Measurements from ENCODE around the gene ZNF469.

Gene ZNF469

DNA sequence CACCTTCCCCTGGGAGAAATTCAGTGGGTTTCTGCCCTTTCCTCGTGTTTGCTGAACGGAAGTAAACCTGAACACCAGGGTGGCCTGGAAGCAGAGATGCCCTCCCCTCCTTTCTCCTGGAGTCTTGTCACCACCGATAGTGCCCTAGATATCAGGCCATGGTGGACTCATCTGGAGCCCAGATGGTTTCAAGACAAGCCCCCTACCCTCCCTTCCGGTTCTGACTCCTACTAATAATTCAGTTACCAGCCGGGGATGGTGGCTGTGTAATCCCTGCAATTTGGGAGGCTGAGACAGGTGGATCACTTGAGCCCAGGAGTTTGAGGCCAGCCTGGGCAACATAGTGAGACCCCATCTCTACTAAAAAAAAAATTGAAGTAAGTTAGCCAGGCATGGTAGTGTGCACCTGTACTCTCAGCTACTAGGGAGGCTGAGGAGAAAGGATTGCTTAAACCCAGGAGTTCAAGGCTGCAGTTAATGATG, 2.4 kb downstream of the ZNF469 start:
- H3K9me3 ChIP-seq (ENCODE audit: insufficient read depth, low read depth, low read length): no peaks in the 10 kb centered on the region
- H3K9ac ChIP-seq (ENCODE audit: low read depth, low read length): no peak overlapping the region
- no peaks in the 10 kb centered on the region for H3K36me3 ChIP-seq (ENCODE audit: insufficient read depth, low read depth, low read length)
- H3K4me3 ChIP-seq (ENCODE audit: low read length): no peak overlapping the region
- H3K27ac ChIP-seq (ENCODE audit: low read length): no peak overlapping the region
- H3K27me3 ChIP-seq (ENCODE audit: insufficient read depth, low read length): peaks cover 55% of the 10 kb centered on the region
- H3K4me1 ChIP-seq (ENCODE audit: insufficient read depth, low read length): peaks cover 14% of the 10 kb centered on the region; the same call in 1 of the 2 replicates

DNA sequence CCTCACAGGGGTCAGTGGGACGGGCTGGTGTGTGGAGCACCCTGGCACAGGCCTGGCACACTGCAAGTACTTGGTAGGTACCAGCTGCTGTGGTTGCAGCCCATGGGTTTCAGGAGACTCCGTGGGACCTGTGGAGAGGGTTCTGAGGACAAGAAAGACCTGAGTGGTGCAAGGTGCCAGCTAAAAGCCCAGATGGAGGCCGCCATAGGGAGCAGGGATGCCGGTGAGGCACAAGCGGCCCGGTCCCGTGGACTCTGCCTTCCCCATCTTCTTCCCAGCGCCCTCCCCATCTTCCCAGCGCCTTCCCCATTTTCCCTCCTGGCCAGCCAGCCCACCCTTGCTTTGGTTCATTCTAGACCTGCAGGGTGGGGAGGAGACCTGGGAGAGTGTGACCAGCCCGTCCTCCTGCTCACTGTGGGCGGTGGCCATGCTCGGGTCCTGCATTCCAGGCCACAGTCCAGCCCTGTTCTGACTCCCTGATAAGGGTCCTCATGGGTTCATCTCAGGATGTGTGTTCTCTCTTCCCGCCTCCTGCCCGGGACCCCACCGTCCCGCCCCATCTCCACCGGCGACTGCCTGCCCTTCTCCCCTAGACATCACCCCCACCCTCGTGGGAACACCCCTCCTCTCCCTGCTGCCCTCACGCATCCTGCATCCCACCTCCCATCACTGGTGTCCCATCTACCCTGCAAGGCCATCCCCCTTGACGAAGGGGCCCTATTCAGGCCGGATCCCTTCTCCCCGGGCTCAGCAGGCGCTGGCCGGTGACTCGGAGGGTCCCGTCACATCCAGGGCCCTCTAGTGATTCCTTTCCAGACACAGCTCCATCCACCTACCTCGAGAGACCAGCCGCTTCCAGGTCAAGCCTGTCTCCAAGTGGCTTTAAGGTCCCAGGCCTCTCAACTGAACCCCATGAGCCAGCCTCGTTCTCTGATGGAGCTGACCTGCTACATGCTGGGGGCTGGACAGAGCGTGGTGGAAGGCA, 3.4 kb downstream of the ZNF469 start:
- Histone ChIP-seq H3K27me3 (ENCODE audit: insufficient read depth, low read length) (peaks cover 51% of the 10 kb centered on the region), H3K9me3 (ENCODE audit: insufficient read depth, low read depth, low read length) (no peaks in the 10 kb centered on the region), H3K4me1 (ENCODE audit: insufficient read depth, low read length) (peaks cover 14% of the 10 kb centered on the region; the same call in 1 of the 2 replicates), H3K27ac (ENCODE audit: low read length) (no peak overlapping the region), H3K4me3 (ENCODE audit: low read length) (no peak overlapping the region), H3K36me3 (ENCODE audit: insufficient read depth, low read depth, low read length) (no peaks in the 10 kb centered on the region), H3K9ac (ENCODE audit: low read depth, low read length) (no peak overlapping the region)

DNA sequence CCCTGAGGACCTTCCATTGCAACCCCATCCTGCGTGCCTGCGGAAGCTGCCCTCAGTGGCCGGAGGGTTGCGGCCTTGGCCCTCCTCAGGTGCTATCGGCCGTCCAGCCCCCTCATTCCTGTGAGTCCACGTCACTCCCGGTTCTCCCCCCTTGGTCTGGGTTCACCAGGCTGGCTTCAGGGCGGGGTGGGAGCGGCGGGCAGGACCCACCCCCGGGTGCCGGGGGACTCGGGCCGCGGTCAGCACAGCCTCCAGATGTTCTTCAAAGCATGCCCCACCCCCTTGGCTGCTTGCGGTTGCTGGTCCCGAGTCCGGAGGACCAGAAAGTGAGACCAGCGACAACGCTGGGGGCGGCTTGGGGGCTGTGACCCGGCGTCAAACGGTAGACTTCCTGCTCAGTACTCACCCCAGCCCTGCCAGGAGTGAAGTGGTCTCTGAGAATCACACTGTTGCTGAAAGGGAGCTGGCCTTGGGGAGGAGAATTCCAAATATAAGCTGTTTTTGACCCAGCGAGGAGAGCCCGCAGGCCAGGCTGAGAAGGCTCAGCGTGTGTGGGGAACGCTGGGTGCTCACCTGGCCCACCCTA, 4.5 kb downstream of the ZNF469 start:
- Histone ChIP-seq H3K4me1 (ENCODE audit: insufficient read depth, low read length) (peaks cover 4% of the 10 kb centered on the region; the same call in 1 of the 2 replicates), H3K9ac (ENCODE audit: low read depth, low read length) (no peak overlapping the region), H3K4me3 (ENCODE audit: low read length) (no peak overlapping the region), H3K27me3 (ENCODE audit: insufficient read depth, low read length) (peaks cover 39% of the 10 kb centered on the region), H3K27ac (ENCODE audit: low read length) (no peak overlapping the region), H3K36me3 (ENCODE audit: insufficient read depth, low read depth, low read length) (no peaks in the 10 kb centered on the region), H3K9me3 (ENCODE audit: insufficient read depth, low read depth, low read length) (no peaks in the 10 kb centered on the region)

DNA sequence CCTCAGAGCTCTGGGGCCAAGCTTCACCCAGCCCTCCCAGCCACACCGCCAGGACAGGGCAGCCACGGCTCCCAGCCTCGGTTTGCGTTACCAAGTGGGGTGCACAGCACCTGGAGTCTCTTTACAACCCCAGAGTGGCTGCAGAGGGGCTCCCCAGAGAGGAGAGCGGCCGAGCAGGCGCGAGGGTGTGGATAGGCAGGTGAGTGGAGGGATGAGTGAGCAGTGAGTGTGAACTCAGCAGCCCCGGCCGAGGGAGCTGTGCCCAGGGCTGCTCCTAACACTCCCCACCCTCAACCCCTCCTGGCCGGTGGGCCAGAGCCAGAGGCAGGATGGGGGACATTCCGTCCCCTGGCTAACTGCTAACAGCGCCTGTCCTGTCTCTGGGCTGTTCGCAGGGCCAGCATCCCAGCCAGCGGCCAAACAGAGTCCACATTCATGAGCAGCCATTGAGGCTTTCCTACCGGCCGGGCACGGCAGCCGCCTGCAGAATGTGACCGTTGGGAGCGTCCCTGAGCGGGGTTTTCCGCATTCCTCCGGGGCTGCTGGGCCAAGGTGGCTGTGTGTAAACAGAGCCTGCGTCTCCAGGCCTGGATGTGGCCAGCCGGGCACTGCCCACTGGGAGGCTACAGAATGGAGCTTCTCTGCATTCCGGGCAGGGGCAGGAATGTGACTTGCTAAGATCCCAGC, 5.3 kb downstream of the ZNF469 start:
- H3K27me3 ChIP-seq (ENCODE audit: insufficient read depth, low read length): peaks cover 33% of the 10 kb centered on the region
- no peaks in the 10 kb centered on the region for H3K36me3 ChIP-seq (ENCODE audit: insufficient read depth, low read depth, low read length)
- H3K9me3 ChIP-seq (ENCODE audit: insufficient read depth, low read depth, low read length): no peaks in the 10 kb centered on the region
- H3K9ac ChIP-seq (ENCODE audit: low read depth, low read length): no peak overlapping the region
- H3K27ac ChIP-seq (ENCODE audit: low read length): no peak overlapping the region
- H3K4me1 ChIP-seq (ENCODE audit: insufficient read depth, low read length): no peaks in the 10 kb centered on the region
- H3K4me3 ChIP-seq (ENCODE audit: low read length): no peak overlapping the region

DNA sequence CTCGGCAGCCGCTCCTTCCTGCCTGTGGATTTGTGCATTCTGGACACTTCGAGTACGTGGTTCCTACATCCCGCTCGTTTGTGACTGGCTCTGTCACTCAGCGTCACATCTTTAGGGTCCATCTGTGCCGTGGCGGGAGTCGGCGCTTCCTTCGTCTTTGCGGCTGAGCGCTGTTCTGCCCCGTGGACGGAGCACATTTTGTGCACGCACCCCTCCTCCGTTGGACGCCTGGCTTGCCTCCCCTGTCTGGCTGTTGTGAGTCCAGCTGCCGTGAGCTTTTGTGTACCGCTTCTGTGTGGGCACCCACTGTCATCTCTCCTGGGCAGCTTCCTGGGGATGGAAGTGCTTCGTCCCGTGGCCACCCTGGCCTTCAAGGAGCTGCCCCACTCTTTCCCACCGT, 6.4 kb downstream of the ZNF469 start:
- H3K9me3 ChIP-seq (ENCODE audit: insufficient read depth, low read depth, low read length): no peaks in the 10 kb centered on the region
- no peak overlapping the region for H3K4me3 ChIP-seq (ENCODE audit: low read length)
- no peaks in the 10 kb centered on the region for H3K4me1 ChIP-seq (ENCODE audit: insufficient read depth, low read length)
- peaks cover 24% of the 10 kb centered on the region for H3K27me3 ChIP-seq (ENCODE audit: insufficient read depth, low read length)
- H3K36me3 ChIP-seq (ENCODE audit: insufficient read depth, low read depth, low read length): no peaks in the 10 kb centered on the region
- no peak overlapping the region for H3K9ac ChIP-seq (ENCODE audit: low read depth, low read length)
- H3K27ac ChIP-seq (ENCODE audit: low read length): no peak overlapping the region

DNA sequence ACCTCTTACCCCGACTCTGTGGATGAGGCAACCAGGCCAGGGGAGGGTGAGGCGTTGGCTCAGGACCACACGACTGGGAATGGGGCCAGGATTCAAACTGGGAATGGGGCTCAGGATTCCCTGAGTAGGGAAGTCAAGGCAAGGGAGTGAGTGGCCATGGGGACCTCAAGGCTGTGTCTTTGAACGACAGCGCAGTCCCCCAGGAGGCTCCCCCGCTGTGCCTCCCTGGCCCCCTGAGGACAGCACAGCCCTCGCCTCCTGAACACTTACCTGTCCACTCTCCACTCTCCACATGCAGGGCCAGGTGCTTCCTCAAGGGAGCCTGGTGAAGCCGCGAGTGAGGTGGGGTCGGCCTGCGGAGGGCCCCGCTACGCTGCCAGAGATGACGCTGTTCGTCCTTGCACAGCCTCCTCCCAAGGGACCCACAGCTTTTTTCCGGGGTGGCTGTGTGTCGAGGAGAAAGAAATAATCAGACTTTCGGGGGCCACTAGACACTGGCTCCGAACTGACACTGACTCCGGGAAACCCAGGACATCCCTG, 6.9 kb downstream of the ZNF469 start:
- Histone ChIP-seq H3K27me3 (ENCODE audit: insufficient read depth, low read length) (peaks cover 19% of the 10 kb centered on the region), H3K9ac (ENCODE audit: low read depth, low read length) (no peak overlapping the region), H3K27ac (ENCODE audit: low read length) (no peak overlapping the region), H3K9me3 (ENCODE audit: insufficient read depth, low read depth, low read length) (no peaks in the 10 kb centered on the region), H3K4me1 (ENCODE audit: insufficient read depth, low read length) (no peaks in the 10 kb centered on the region), H3K36me3 (ENCODE audit: insufficient read depth, low read depth, low read length) (no peaks in the 10 kb centered on the region), H3K4me3 (ENCODE audit: low read length) (no peak overlapping the region)

DNA sequence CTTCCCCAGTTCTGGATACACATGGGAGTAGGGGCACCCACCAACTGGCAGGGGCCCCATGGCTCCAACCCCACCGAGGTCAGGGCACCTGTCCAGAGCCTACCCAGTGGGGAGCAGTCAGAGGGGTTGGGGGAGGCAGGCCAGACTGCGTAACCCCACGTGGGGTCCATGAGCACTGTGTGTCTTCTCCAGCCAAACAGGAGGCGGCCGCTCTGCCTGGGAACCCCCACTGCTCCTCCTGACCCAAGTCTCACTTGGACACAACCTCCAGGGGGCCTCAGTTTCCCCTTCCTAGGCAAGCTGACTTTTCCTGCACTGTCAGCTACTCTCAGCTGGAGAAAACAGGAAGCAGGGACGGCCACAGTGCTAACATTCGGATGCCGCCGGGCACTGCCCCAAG, 7.5 kb downstream of the ZNF469 start:
- H3K27ac ChIP-seq (ENCODE audit: low read length): no peak overlapping the region
- H3K4me3 ChIP-seq (ENCODE audit: low read length): no peak overlapping the region
- no peak overlapping the region for H3K9ac ChIP-seq (ENCODE audit: low read depth, low read length)
- peaks cover 13% of the 10 kb centered on the region for H3K27me3 ChIP-seq (ENCODE audit: insufficient read depth, low read length)
- H3K9me3 ChIP-seq (ENCODE audit: insufficient read depth, low read depth, low read length): no peaks in the 10 kb centered on the region
- no peaks in the 10 kb centered on the region for H3K36me3 ChIP-seq (ENCODE audit: insufficient read depth, low read depth, low read length)
- H3K4me1 ChIP-seq (ENCODE audit: insufficient read depth, low read length): no peaks in the 10 kb centered on the region

DNA sequence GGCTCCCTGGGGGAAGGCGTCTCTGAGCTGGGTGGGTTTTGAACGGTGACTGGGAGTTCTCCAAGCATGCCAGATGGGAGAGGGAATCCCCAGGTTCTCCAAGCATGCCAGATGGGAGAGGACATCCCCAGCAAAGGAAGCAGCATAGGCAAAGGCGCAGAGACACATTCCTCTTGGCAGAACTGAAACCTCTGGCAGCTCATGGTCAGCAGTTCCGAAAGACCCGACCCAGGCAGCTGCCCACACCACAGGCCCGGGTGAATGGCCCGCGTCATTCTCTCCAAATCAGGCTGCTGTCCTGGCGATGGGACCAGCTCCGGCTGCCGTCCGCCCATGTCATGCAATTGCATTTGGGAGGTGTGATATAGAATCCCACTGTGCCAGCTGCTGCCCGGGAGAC, 8.0 kb downstream of the ZNF469 start:
- H3K9ac ChIP-seq (ENCODE audit: low read depth, low read length): no peak overlapping the region
- no peaks in the 10 kb centered on the region for H3K4me1 ChIP-seq (ENCODE audit: insufficient read depth, low read length)
- H3K27ac ChIP-seq (ENCODE audit: low read length): no peak overlapping the region
- no peaks in the 10 kb centered on the region for H3K36me3 ChIP-seq (ENCODE audit: insufficient read depth, low read depth, low read length)
- H3K9me3 ChIP-seq (ENCODE audit: insufficient read depth, low read depth, low read length): no peaks in the 10 kb centered on the region
- no peak overlapping the region for H3K4me3 ChIP-seq (ENCODE audit: low read length)
- H3K27me3 ChIP-seq (ENCODE audit: insufficient read depth, low read length): peaks cover 9% of the 10 kb centered on the region

DNA sequence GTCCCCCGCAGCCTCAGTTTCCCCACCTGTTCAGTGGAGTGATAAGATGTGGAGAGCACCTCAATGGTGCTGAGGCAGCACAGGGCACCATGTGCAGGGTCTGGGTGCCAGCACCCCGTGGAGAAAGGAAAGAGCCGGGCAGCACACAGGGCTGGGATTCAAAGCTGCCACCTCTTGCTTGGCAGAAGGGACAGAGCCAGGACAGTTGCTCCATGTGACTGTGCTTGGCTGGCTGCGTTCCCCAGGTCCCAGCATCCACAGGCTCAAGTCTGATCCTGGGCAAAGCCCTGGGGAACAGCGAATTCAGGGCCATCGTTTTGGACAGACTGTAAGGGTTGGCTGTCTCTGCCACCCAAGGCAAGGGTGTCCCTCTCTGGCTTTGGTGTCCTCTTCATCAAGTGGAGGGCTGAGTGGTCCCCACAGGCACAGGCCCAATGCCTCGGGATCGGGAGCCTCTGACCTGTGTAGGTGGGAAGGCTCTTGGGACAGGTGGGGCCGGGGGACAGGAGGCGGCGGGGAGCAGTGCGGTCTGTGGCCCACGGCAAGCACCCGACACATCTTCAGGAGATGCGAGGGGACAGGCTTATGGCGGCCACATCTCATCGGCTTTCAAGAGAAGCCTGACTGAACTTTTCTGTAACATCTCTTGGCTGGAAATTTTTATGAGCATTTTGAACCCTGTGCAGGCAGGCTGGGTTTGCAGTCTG, 8.5 kb downstream of the ZNF469 start:
- Histone ChIP-seq H3K9me3 (ENCODE audit: insufficient read depth, low read depth, low read length) (no peaks in the 10 kb centered on the region), H3K27me3 (ENCODE audit: insufficient read depth, low read length) (peaks cover 3% of the 10 kb centered on the region), H3K4me3 (ENCODE audit: low read length) (no peak overlapping the region), H3K9ac (ENCODE audit: low read depth, low read length) (no peak overlapping the region), H3K36me3 (ENCODE audit: insufficient read depth, low read depth, low read length) (no peaks in the 10 kb centered on the region), H3K27ac (ENCODE audit: low read length) (no peak overlapping the region), H3K4me1 (ENCODE audit: insufficient read depth, low read length) (no peaks in the 10 kb centered on the region)

DNA sequence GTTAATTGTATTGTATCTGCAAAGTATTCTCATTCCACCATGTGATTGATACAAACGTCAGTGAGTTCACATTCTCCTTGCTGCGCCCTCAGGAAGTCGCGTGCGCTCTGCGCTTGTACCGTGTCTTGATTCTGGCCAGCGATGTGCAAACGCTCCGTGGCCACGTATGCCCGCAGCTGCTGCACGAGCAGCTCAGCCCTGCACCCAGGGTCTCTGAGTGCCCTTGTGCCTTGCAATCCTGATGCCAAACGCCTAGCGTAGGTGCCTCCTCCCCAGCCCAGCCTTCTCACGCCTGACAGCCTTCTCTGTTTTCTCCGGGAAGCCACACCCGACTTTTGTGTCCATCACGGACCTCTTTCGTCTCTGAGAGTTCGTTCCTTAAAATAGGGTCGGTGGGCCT, 9.4 kb downstream of the ZNF469 start:
- Histone ChIP-seq H3K9me3 (ENCODE audit: insufficient read depth, low read depth, low read length) (no peaks in the 10 kb centered on the region), H3K4me1 (ENCODE audit: insufficient read depth, low read length) (no peaks in the 10 kb centered on the region), H3K36me3 (ENCODE audit: insufficient read depth, low read depth, low read length) (no peaks in the 10 kb centered on the region), H3K27me3 (ENCODE audit: insufficient read depth, low read length) (no peaks in the 10 kb centered on the region), H3K4me3 (ENCODE audit: low read length) (no peak overlapping the region), H3K9ac (ENCODE audit: low read depth, low read length) (no peak overlapping the region), H3K27ac (ENCODE audit: low read length) (no peak overlapping the region)

DNA sequence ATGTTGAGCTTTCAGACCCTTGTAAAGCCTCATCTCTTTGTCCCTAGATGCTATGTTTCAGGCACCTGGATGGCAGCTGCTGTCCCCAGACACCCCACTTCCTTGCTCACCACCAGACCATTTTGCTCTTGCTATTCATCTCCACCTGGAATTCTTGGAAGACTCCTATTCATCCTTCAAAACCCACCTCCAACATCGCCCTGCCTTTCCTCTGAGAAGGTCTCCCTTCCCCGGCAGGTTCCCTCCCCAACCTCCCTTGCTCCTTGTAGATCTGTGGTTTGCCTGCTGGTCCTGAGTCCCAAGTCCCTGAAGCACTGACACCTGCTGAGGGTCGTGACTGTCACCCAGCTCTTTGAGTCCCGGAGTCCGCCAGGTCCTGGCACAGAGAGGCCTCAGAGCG, 9.9 kb downstream of the ZNF469 start:
- no peaks in the 10 kb centered on the region for H3K27me3 ChIP-seq (ENCODE audit: insufficient read depth, low read length)

More for the DNA sequence above, 9.9 kb downstream of the ZNF469 start:
- Histone ChIP-seq H3K9me3 (ENCODE audit: insufficient read depth, low read depth, low read length) (no peaks in the 10 kb centered on the region), H3K27ac (ENCODE audit: low read length) (no peak overlapping the region), H3K9ac (ENCODE audit: low read depth, low read length) (no peak overlapping the region), H3K36me3 (ENCODE audit: insufficient read depth, low read depth, low read length) (no peaks in the 10 kb centered on the region), H3K4me1 (ENCODE audit: insufficient read depth, low read length) (no peaks in the 10 kb centered on the region), H3K4me3 (ENCODE audit: low read length) (no peak overlapping the region)
